Neural cell (in vitro differentiated cells): Measurements from ENCODE around the gene EIF5A. TPM values are rescaled to one million over a fixed set of nuclear protein-coding genes. Genes with fewer than 3 reads are reported as not detected.

ENCODE experiments used
- H2AFZ ChIP-seq: fragments of 200-600, 300-800 bp; sonication (generic), shearing (Covaris generic); 2 replicates; pipeline ENCODE4 v1.6.0; 2014; ENCODE audit warnings: low read depth, mild to moderate bottlenecking, antibody characterized with exemption, low read length, moderate library complexity
- H3F3A ChIP-seq: fragments of 200-600 bp; shearing (Covaris generic); 2 replicates; pipeline ENCODE4 v1.6.1; 2016; ENCODE audit warnings: mild to moderate bottlenecking, moderate library complexity, mixed read lengths, antibody characterized with exemption, low read length; ENCODE audit not compliant: insufficient read depth, poor library complexity, severe bottlenecking
- H3K27ac ChIP-seq: fragments of 200-600, 300-800 bp; sonication (generic), shearing (Covaris generic); 2 replicates; pipeline ENCODE4 v1.5.1; 2014; ENCODE audit warnings: mild to moderate bottlenecking, low read length, moderate library complexity
- H3K27me3 ChIP-seq: fragments of 300-800, 200-600 bp; sonication (generic), shearing (Covaris generic); 2 replicates; pipeline ENCODE4 v1.6.0; 2014; ENCODE audit warnings: mild to moderate bottlenecking, low read depth, low read length, moderate library complexity; ENCODE audit not compliant: insufficient read depth
- H3K36me3 ChIP-seq: fragments of 300-800, 200-600 bp; sonication (generic), shearing (Covaris generic); 2 replicates; pipeline ENCODE4 v1.5.1; 2014; ENCODE audit warnings: mild to moderate bottlenecking, antibody characterized with exemption, low read length, moderate library complexity; ENCODE audit not compliant: insufficient read depth
- H3K4me2 ChIP-seq: fragments of 300-800, 200-600 bp; sonication (generic), shearing (Covaris generic); 2 replicates; pipeline ENCODE4 v1.6.0; 2014; ENCODE audit warnings: mild to moderate bottlenecking, low read length
- H3K4me3 ChIP-seq: fragments of 300-800, 200-600 bp; sonication (generic), shearing (Covaris generic); 2 replicates; pipeline ENCODE4 v1.5.1; 2014; ENCODE audit warnings: mild to moderate bottlenecking, low read length, moderate library complexity
- H3K79me2 ChIP-seq: fragments of 200-600 bp; shearing (Covaris generic); replicated peaks from 2 replicates; pipeline ENCODE4 v1.6.0; 2014; ENCODE audit warnings: mild to moderate bottlenecking, low read length, moderate library complexity; ENCODE audit not compliant: insufficient read depth
- H3K9ac ChIP-seq: fragments of 300-800, 200-600 bp; sonication (generic), shearing (Covaris generic); 2 replicates; pipeline ENCODE4 v1.6.1; 2016; ENCODE audit warnings: mild to moderate bottlenecking, low read length, mixed read lengths
- H3K9me2 ChIP-seq: fragments of 200-600 bp; shearing (Covaris generic); 2 replicates; pipeline ENCODE4 v1.6.1; 2016; ENCODE audit warnings: mild to moderate bottlenecking, low read length, mixed read lengths; ENCODE audit not compliant: insufficient read depth
- H3K9me3 ChIP-seq: fragments of 200-600, 300-800 bp; sonication (generic), shearing (Covaris generic); 2 replicates; pipeline ENCODE4 v1.6.1; 2016; ENCODE audit warnings: mild to moderate bottlenecking, mixed run types, low read length, moderate library complexity, mixed read lengths
- H4K20me1 ChIP-seq: fragments of 200-600 bp; shearing (Covaris generic); 2 replicates; pipeline ENCODE4 v1.6.1; 2016; ENCODE audit warnings: mild to moderate bottlenecking, mixed run types; ENCODE audit not compliant: insufficient read depth
- EP300 ChIP-seq: fragments of 450-650 bp; conservative IDR thresholded peaks from 2 replicates; pipeline ENCODE4 v1.6.1; 2014; ENCODE audit warnings: antibody characterized with exemption, mild to moderate bottlenecking, moderate library complexity; ENCODE audit not compliant: poor library complexity, severe bottlenecking
- EZH2 ChIP-seq: fragments of 200-600, 300-800 bp; shearing (Covaris generic), sonication (generic); IDR thresholded peaks from 2 replicates; pipeline ENCODE4 v1.6.1; 2014; ENCODE audit warnings: antibody characterized with exemption, low read length, borderline replicate concordance, mild to moderate bottlenecking; ENCODE audit not compliant: insufficient read depth, poor library complexity, severe bottlenecking
- MXI1 ChIP-seq: fragments of 450-650 bp; conservative IDR thresholded peaks from 2 replicates; pipeline ENCODE4 v1.6.1; 2014; ENCODE audit warnings: antibody characterized with exemption, mild to moderate bottlenecking; ENCODE audit not compliant: poor library complexity, severe bottlenecking
- POLR2AphosphoS5 ChIP-seq: IDR thresholded peaks from 2 replicates; pipeline ENCODE4 v1.6.1; 2012
- RAD21 ChIP-seq: fragments of 450-650 bp; conservative IDR thresholded peaks from 2 replicates; pipeline ENCODE4 v1.6.1; 2014; ENCODE audit warnings: antibody characterized with exemption, mild to moderate bottlenecking, moderate library complexity
- SMC3 ChIP-seq: fragments of 450-650 bp; conservative IDR thresholded peaks from 2 replicates; pipeline ENCODE4 v1.6.1; 2014; ENCODE audit warnings: antibody characterized with exemption, mild to moderate bottlenecking, moderate library complexity; ENCODE audit not compliant: poor library complexity
- TAF1 ChIP-seq: IDR thresholded peaks from 2 replicates; pipeline ENCODE4 v1.6.1; 2012; ENCODE audit warnings: low read depth
- polyA plus RNA-seq: library from polyadenylated mRNA; depleted of rRNA; stranded (reverse); fragments of >200 nt; gene quantifications from 2 replicates; pipeline ENCODE4 v1.2.3, GENCODE V29; 2014
- TF ChIP-seq, protein P1 (sequence below): fragments of 450-650 bp; IDR thresholded peaks from 2 replicates; pipeline ENCODE4 v1.5.1; 2014; ENCODE audit warnings: antibody characterized with exemption, mild to moderate bottlenecking, moderate library complexity; ENCODE audit not compliant: poor library complexity, severe bottlenecking
- TF ChIP-seq, protein P2 (sequence below): IDR thresholded peaks from 2 replicates; pipeline ENCODE4 v1.6.1; 2012; ENCODE audit warnings: borderline replicate concordance

The EIF5A gene
- polyA plus RNA-seq, 1 donor from 2014 or later: 164 TPM

DNA sequence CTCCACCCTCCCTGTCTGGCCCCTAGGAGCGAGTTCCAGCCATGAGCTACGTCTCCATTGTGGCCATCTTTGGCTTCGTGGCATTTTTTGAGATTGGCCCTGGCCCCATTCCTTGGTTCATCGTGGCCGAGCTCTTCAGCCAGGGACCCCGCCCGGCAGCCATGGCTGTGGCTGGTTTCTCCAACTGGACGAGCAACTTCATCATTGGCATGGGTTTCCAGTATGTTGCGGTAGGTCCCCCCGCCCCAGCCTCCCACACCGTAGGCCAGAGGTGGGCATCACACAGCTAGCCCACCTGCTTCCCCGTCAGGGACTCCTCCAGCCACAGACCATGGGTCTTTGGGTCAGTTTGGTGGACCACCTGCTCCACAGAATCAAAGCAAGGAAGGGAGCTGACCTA, 21.7 kb upstream of the EIF5A start:
- no peak overlapping the region for H3K4me2 ChIP-seq
- TF ChIP-seq MXI1: no peak
- no peak overlapping the region for H2AFZ ChIP-seq
- H4K20me1 ChIP-seq: no peaks in the 10 kb centered on the region
- H3K36me3 ChIP-seq: no peaks in the 10 kb centered on the region
- peaks cover 30% of the 10 kb centered on the region for H3K27me3 ChIP-seq
- no peak overlapping the region for H3K9ac ChIP-seq
- H3K27ac ChIP-seq: no peak overlapping the region
- no peaks in the 10 kb centered on the region for H3F3A ChIP-seq
- H3K9me3 ChIP-seq: no peaks in the 10 kb centered on the region
- H3K4me3 ChIP-seq: no peak overlapping the region
- no peaks in the 10 kb centered on the region for H3K79me2 ChIP-seq
- no peaks in the 10 kb centered on the region for H3K9me2 ChIP-seq

DNA sequence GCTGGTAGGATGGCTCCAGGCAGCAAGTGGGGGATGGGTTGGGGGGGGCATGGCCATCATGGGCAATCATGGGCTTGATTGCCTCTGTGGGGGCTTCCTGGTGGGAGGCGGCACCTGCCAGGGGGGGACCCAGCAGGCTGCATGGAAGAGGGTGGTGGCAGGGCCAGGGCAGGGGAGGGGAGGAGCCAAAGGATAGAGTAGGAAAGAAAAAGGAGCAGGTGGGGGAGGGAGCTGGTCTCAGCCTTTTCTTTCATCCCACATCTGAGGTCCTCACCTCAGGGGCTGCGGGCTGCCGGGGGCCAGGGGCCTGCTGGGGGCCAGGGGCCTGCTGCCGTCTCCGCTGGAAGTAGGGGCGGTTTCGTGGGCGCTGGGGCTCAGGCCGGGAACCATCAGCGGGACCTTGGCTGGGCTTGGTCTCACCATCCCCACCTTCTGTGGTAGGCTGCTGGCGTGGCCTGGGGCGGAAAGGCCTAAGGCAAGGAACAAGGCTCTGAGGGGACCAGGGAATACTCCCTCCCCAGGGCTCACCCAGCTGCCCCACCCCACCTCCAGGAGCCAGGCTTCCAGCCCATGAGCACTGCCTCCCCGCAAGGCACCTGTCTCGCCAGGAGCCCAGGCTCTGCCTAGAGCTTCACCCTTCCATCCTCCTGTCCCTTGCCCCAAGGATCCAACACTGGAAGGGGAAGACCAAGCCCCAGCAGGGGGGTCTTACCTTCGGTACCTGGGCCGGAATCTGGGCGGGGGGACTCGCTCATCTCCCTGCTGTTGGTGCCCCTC, 18.0 kb upstream of the EIF5A start:
- Histone ChIP-seq H3K27me3 (peaks cover 28% of the 10 kb centered on the region), H3K79me2 (no peaks in the 10 kb centered on the region), H3K27ac (no peak overlapping the region), H4K20me1 (no peaks in the 10 kb centered on the region), H3K9ac (no peak overlapping the region), H3K9me2 (no peaks in the 10 kb centered on the region), H2AFZ (no peak overlapping the region), H3K36me3 (no peaks in the 10 kb centered on the region), H3K4me3 (no peak overlapping the region), H3K9me3 (no peaks in the 10 kb centered on the region), H3F3A (no peaks in the 10 kb centered on the region), H3K4me2 (no peak overlapping the region)
- TF ChIP-seq POLR2AphosphoS5 (no peak), EP300 (no peak), EZH2 (no peak), SMC3 (no peak), MXI1 (no peak), RAD21 (no peak), TAF1 (no peak)
- TF ChIP-seq, protein P1, sequence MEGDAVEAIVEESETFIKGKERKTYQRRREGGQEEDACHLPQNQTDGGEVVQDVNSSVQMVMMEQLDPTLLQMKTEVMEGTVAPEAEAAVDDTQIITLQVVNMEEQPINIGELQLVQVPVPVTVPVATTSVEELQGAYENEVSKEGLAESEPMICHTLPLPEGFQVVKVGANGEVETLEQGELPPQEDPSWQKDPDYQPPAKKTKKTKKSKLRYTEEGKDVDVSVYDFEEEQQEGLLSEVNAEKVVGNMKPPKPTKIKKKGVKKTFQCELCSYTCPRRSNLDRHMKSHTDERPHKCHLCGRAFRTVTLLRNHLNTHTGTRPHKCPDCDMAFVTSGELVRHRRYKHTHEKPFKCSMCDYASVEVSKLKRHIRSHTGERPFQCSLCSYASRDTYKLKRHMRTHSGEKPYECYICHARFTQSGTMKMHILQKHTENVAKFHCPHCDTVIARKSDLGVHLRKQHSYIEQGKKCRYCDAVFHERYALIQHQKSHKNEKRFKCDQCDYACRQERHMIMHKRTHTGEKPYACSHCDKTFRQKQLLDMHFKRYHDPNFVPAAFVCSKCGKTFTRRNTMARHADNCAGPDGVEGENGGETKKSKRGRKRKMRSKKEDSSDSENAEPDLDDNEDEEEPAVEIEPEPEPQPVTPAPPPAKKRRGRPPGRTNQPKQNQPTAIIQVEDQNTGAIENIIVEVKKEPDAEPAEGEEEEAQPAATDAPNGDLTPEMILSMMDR: no peak
- TF ChIP-seq, protein P2, sequence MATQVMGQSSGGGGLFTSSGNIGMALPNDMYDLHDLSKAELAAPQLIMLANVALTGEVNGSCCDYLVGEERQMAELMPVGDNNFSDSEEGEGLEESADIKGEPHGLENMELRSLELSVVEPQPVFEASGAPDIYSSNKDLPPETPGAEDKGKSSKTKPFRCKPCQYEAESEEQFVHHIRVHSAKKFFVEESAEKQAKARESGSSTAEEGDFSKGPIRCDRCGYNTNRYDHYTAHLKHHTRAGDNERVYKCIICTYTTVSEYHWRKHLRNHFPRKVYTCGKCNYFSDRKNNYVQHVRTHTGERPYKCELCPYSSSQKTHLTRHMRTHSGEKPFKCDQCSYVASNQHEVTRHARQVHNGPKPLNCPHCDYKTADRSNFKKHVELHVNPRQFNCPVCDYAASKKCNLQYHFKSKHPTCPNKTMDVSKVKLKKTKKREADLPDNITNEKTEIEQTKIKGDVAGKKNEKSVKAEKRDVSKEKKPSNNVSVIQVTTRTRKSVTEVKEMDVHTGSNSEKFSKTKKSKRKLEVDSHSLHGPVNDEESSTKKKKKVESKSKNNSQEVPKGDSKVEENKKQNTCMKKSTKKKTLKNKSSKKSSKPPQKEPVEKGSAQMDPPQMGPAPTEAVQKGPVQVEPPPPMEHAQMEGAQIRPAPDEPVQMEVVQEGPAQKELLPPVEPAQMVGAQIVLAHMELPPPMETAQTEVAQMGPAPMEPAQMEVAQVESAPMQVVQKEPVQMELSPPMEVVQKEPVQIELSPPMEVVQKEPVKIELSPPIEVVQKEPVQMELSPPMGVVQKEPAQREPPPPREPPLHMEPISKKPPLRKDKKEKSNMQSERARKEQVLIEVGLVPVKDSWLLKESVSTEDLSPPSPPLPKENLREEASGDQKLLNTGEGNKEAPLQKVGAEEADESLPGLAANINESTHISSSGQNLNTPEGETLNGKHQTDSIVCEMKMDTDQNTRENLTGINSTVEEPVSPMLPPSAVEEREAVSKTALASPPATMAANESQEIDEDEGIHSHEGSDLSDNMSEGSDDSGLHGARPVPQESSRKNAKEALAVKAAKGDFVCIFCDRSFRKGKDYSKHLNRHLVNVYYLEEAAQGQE: no peak
